Prostate gland (tissue), 2 donors: Measurements from ENCODE around the gene GABRB2.

Experiments
- POLR2A ChIP-seq: fragments of 450-650 bp; IDR thresholded peaks from one replicate; pipeline ENCODE4 v1.6.1; 2016; ENCODE audit warnings: antibody characterized with exemption, mild to moderate bottlenecking
- POLR2AphosphoS5 ChIP-seq: sonication (generic); formaldehyde crosslinking; IDR thresholded peaks from one replicate; pipeline ENCODE4 v1.6.1; 2017; ENCODE audit warnings: antibody characterized with exemption
- TF ChIP-seq, protein P1 (sequence below), 4 experiments: fragments of 200-600 bp in 2 of 4; fragments of 450-650 bp in 2 of 4; sonication (generic) in 2 of 4; IDR thresholded peaks; 1 replicate in 3 of 4; 2 replicates in 1 of 4; pipeline ENCODE4 v1.5.1; 2016 to 2019; ENCODE audit warnings: antibody characterized with exemption in 4 of 4, mild to moderate bottlenecking in 2 of 4, moderate library complexity in 2 of 4

DNA sequence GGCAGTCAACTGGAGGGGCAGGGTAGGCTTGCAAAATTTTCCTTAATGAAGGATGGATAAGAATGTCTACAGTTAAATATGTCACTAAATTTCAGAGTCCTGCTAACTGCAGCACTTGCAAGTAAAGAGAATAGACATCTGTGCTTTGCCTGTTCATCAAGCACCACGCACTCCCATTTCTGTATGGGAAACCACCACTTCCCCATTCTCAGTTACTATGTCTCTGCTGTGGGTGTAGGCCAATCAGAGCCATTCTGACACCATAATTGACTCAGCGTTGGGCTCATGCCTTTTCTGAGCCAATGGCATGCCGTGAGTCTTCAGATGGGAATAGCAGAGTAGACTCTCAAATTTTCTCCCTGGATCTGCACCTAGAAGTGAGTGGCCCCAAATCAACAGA is 247.5 kb downstream of the GABRB2 start:
- TF ChIP-seq POLR2A = no peak
- no peak for TF ChIP-seq POLR2AphosphoS5
- TF ChIP-seq, protein P1, sequence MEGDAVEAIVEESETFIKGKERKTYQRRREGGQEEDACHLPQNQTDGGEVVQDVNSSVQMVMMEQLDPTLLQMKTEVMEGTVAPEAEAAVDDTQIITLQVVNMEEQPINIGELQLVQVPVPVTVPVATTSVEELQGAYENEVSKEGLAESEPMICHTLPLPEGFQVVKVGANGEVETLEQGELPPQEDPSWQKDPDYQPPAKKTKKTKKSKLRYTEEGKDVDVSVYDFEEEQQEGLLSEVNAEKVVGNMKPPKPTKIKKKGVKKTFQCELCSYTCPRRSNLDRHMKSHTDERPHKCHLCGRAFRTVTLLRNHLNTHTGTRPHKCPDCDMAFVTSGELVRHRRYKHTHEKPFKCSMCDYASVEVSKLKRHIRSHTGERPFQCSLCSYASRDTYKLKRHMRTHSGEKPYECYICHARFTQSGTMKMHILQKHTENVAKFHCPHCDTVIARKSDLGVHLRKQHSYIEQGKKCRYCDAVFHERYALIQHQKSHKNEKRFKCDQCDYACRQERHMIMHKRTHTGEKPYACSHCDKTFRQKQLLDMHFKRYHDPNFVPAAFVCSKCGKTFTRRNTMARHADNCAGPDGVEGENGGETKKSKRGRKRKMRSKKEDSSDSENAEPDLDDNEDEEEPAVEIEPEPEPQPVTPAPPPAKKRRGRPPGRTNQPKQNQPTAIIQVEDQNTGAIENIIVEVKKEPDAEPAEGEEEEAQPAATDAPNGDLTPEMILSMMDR (IDR thresholded peaks at IDR 0.05) = no peak
